ENCODE results near the gene DCUN1D5. TPM values are rescaled to one million over a fixed set of nuclear protein-coding genes. Genes with fewer than 3 reads are reported as not detected.

DCUN1D5 gene
- total and polyA plus RNA-seq, 2 of the 13 experiments (the other 11 are each of a cell fraction or from before 2014, with no cell fraction given), result 32.9 to 46.7 TPM

- no peak overlapping the region for H3K9ac ChIP-seq (ENCODE audit: insufficient read depth, low read depth, low read length)
- no peak for ATAC-seq
- no peak for FAIRE-seq
- TF ChIP-seq CSRNP1 (CRISPR knock-in tag; IDR thresholded peaks at IDR 0.05) (no peak), MLXIP (CRISPR knock-in tag; IDR thresholded peaks at IDR 0.05; ENCODE audit: borderline replicate concordance) (no peak), ERF (CRISPR knock-in tag; IDR thresholded peaks at IDR 0.05) (no peak), ZSCAN29 (CRISPR knock-in tag; conservative IDR thresholded peaks at IDR 0.05) (no peak), ZBTB7B (CRISPR knock-in tag; IDR thresholded peaks at IDR 0.05) (no peak), SOX6 (IDR thresholded peaks at IDR 0.05) (no peak), SOX6 (CRISPR knock-in tag; IDR thresholded peaks at IDR 0.05) (no peak), ZNF34 (CRISPR knock-in tag; IDR thresholded peaks at IDR 0.05; ENCODE audit: borderline replicate concordance) (no peak), KDM3A (CRISPR knock-in tag; IDR thresholded peaks at IDR 0.05; ENCODE audit: low read depth) (no peak), MAFF (IDR thresholded peaks at IDR 0.05; ENCODE audit: low read depth, low read length) (0 out of 2 replicates have a peak, but pooled peaks have one; percentile 2), MAFK (conservative IDR thresholded peaks at IDR 0.05 in 1 of 2, IDR thresholded peaks at IDR 0.05 in 1 of 2; ENCODE audit: low read length in 2 of 2) (peak in 1 of 2 experiments; percentile 52; a peak in 2 of 4 replicates), ETV6 (CRISPR knock-in tag; conservative IDR thresholded peaks at IDR 0.05) (no peak), ARID3A (IDR thresholded peaks at IDR 0.05; ENCODE audit: low read depth, low read length) (no peak), HHEX (CRISPR knock-in tag; IDR thresholded peaks at IDR 0.05) (no peak), PCBP1 (IDR thresholded peaks at IDR 0.05; ENCODE audit: borderline replicate concordance, low read depth, low read length) (no peak), MXI1 (IDR thresholded peaks at IDR 0.05; ENCODE audit: borderline replicate concordance, low read depth, low read length) (no peak)
- H3K79me2 ChIP-seq (ENCODE audit: insufficient read depth, low read length), result no peaks in the 10 kb centered on the region
- BruUV-seq (replicated peaks), result no TSS peak
- H3K4me3 ChIP-seq (replicated peaks in 1 of 3; ENCODE audit: insufficient read depth in 1 of 3, low read depth in 2 of 3, low read length in 3 of 3), result no peak overlapping the region
- CTCF ChIA-PET (ENCODE audit: low intra/inter-chr PET ratio, low total read pairs), result no interaction called here
- H3K36me3 ChIP-seq (replicated peaks in 1 of 2; ENCODE audit: control insufficient read depth in 1 of 2, insufficient read depth in 2 of 2, low read length in 2 of 2), result no peaks in the 10 kb centered on the region
- in situ Hi-C loops (cut with HindIII; ENCODE audit: extremely low pct_ligation_motif_present, low pct_unique_long_range_greater_than_20kb) (no loop called here), intact Hi-C loops (cut with micrococcal nuclease; ENCODE audit: unreplicated experiment) (no loop called here)
- peak overlapping the region; percentile 72 for H2AFZ ChIP-seq (ENCODE audit: low read length)
- 44% methylated on average over 7 of the region's 7 CpGs for WGBS (ENCODE audit: low lambda C conversion rate)
- no peak overlapping the region for H3K27ac ChIP-seq (ENCODE audit: extremely low read length, insufficient read depth, low read length)
- no peaks in the 10 kb centered on the region for H3K9me3 ChIP-seq (ENCODE audit: low read length)
- POLR2A ChIA-PET, result no interaction called here
- no peak for DNase-seq (ENCODE audit: low spot score)
- no peaks in the 10 kb centered on the region for H3K4me1 ChIP-seq (ENCODE audit: insufficient read depth, low read length)
- no peaks in the 10 kb centered on the region for H3K27me3 ChIP-seq (ENCODE audit: control insufficient read depth in 1 of 2, insufficient read depth in 2 of 2, low read length in 2 of 2)
- no peaks in the 10 kb centered on the region for H4K20me1 ChIP-seq (ENCODE audit: insufficient read depth, low read length)
- H3K4me2 ChIP-seq (ENCODE audit: low read depth, low read length), result peak overlapping the region; percentile 18; the same call in 1 of the 2 replicates
These were observed 47.9 kb downstream of the DCUN1D5 start for GRCh38 chr11:103043826-103044678.
